ENCODE data around the gene CCDC88A.
"Not testable (repeated sequence)": the region's sequence is repeated elsewhere in the genome, so short reads cannot be mapped to it uniquely, and the experiment has no call there.

CCDC88A gene

GRCh38 chr2:55420871-55421270 is 1.2 kb upstream of the CCDC88A start:
- no peak for DNase-seq

- DNase-seq = no peak
These were observed 726 bp upstream of the CCDC88A start for GRCh38 chr2:55420439-55420725.

GRCh38 chr2:55419233-55419678 is 400 bp downstream of the CCDC88A start:
- DNase-seq = peak; percentile 9 to 30

GRCh38 chr2:55418512-55419232 is 984 bp downstream of the CCDC88A start:
- no peak for DNase-seq

- DNase-seq = no peak
These were observed 1.6 kb downstream of the CCDC88A start for GRCh38 chr2:55418072-55418471.

GRCh38 chr2:55416786-55417568 is 2.7 kb downstream of the CCDC88A start:
- no peak for DNase-seq

- DNase-seq = no peak
These were observed 4.4 kb downstream of the CCDC88A start for GRCh38 chr2:55415300-55415699.

- DNase-seq = no peak
These were observed 10.5 kb downstream of the CCDC88A start for GRCh38 chr2:55408918-55409868.

- no peak for DNase-seq
These were observed 11.4 kb downstream of the CCDC88A start for GRCh38 chr2:55408098-55408882.

GRCh38 chr2:55405116-55405515 is 14.5 kb downstream of the CCDC88A start:
- no peak for DNase-seq

GRCh38 chr2:55403256-55403998 is 16.2 kb downstream of the CCDC88A start:
- DNase-seq = no peak

- DNase-seq = no peak
These were observed 18.5 kb downstream of the CCDC88A start for GRCh38 chr2:55401124-55401523.

- DNase-seq = no peak
These were observed 19.3 kb downstream of the CCDC88A start for GRCh38 chr2:55400332-55400731.

- no peak for DNase-seq
These were observed 19.8 kb downstream of the CCDC88A start for GRCh38 chr2:55399815-55400214.

- no peak for DNase-seq
These were observed 23.7 kb downstream of the CCDC88A start for GRCh38 chr2:55395724-55396605.

- DNase-seq = no peak
These were observed 27.9 kb downstream of the CCDC88A start for GRCh38 chr2:55391615-55392242.

- DNase-seq = no peak
These were observed 28.5 kb downstream of the CCDC88A start for GRCh38 chr2:55391155-55391554.

- DNase-seq = not testable (repeated sequence)
These were observed 34.1 kb downstream of the CCDC88A start for GRCh38 chr2:55385516-55385915.

- DNase-seq = no peak
These were observed 34.9 kb downstream of the CCDC88A start for GRCh38 chr2:55384786-55385185.

GRCh38 chr2:55371376-55371775 is 48.3 kb downstream of the CCDC88A start:
- DNase-seq = no peak
